HG02852 (cell line): ENCODE measurements around the gene IPO8.
"Not testable (repeated sequence)": the region's sequence is repeated elsewhere in the genome, so short reads cannot be mapped to it uniquely, and the experiment has no call there.

Experiments used
- ATAC-seq: cut with Tn5 transposase; IDR thresholded peaks from one replicate; pipeline ENCODE4 v1.9.1; 2021; ENCODE audit warnings: mild to moderate bottlenecking, moderate library complexity; ENCODE audit not compliant: unreplicated experiment

Gene IPO8

DNA sequence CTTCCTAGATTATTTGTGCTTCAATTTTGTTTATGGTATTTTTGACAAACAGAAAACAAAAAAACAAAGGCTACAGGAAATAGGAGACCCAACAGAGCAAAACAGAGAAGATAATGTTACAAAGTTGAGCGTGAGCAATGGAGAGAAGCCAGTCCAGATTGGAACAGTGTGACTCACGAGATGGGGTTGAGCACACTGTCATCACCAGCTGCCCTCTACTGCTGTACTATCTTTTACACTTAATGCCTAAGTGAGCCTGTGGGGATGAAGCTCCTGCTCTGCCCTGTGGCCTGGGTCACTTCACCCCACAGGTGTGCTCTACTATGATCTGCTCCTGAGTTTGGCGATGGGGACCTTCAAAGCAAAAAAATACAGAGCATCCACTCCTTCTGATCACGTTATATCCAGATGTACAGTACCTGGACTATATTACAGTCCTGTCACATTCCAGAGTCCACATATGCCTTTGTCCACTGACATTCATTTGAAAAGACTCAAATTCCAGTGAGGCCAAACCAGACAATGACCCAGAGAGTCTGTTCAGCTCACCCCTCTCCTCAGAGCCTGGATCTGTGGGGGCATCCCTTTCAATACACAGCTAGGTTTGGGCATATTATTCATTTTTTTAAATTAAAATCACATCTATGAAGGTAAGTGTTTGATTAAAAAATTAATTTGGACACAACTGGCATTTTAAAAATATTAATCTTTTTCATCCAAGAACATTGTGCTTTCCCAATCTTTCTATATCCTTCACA, 4.4 kb downstream of the IPO8 start:
- ATAC-seq = no peak

- no peak for ATAC-seq
Measured at GRCh38 chr12:30687265-30687986, 8.2 kb downstream of the IPO8 start.

DNA sequence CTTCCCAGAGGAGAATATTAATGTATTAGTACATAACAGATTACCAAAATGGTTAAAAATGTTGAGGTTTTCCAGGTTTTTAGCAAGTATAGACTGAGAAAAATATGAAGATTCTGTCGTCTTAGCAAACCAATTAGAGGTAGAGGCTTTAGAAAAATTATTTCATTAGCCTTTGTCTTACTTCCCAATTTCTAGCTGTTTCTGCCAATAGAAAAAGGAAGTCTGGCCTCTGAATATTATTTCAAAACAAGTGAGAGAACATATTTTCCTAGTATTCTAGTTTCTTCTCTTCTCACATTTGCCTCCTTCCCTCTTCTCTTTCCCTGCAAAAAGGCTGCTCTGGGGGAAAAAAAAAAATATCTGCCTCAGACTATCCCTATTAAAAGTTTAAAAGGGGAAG, 16.4 kb downstream of the IPO8 start:
- no peak for ATAC-seq

DNA sequence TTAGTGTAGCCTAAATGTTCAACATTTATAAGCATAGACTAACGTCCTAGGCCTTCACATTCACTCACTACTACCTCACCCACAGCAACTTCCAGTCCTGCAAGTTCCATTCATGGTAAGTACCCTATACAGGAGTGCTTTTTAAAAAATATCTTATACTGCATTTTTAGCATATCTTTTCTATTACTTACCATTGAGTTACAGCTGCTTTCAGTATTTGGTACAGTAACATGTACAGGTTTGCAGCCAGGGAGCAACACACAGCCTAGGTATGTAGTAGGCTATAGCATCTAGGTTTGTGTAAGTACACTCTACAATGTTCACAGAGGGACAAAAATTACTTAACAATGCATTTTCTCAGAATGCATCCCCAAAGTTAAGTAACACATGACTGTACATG, 17.4 kb downstream of the IPO8 start:
- ATAC-seq = no peak

DNA sequence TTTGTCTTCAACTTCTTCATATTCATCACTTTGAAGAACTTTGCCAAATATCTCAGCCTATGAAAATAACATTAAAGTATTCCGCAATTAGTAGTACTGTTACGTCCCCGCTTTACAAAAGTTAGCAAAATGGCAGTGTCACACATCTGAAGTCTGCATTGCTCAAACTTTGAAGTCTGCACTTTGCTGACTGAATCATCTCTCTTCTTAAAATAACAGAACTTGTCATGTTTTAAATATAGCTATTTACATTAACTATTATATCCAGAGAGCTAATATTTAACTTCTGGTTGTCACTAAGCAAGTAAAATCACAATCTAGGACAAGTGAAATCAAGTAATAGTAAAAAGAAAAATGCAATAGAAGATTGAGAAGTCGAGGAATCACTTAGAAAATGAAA, 34.5 kb downstream of the IPO8 start:
- ATAC-seq = no peak

DNA sequence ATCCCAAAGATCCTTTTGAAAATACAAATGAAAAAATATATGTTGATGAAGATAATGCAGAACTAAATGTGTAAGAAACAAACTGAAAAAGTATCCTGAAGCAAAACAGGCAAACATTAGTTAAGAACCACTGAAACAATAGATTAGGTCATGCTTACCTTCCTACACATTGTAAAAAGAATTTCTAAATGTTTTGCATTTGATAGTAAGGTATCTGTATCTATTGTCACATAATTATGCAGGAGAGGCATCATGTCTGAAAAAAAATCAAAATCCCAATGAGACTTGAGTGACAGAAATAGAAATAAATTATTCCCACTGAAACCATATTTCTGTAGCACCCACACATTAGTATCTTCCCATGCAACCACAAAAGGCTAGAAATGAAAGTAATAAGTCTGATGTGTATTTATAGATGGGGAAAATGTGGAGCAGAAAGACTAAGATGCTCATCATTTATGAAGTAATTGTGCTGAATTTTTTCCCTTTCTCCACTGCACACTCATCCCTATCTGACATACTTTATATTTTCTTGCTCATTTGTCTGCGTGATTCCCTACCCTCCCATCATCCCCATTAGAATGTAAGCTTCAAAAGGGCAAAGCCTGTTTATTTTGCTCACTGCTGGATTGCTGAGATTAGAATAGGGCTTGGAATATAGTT, 43.5 kb downstream of the IPO8 start:
- ATAC-seq = no peak

DNA sequence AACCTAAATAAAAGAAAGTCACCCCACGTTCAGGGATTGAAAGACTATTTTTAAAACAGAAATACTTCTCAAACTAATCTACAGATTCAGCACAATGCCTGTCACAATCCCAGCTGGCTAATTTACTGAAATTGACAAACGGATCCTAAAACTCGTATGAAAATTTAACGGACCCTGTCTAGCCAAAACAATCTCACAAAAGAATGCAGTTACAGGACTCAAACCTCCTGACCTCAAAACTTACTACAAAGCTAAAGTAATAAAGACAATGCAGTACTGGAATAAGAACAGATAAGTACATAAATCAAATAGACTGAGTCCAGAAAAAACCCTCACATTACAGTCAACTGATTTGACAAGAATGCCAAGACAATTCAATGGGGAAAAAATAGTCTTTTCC, 48.8 kb downstream of the IPO8 start:
- no peak for ATAC-seq

DNA sequence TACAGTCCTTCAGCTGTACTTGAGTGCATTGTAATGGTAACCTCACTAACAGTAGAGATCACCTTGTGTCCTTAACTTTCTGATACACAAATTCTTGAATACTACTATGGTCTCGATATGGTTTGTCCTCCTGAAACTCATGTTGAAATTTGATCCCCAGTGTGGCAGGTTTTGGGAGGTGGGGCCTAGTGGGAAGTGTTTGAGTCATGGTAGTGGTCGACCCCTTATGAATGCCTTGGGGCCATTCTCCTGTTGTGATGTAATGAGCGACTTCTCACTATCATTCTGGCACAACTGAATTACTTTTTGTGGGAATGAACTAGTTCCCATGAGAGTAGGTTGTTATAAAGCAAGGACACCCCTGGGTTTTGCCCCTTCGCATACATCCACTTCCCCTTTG, 52.3 kb downstream of the IPO8 start:
- ATAC-seq = no peak

- no peak for ATAC-seq
Measured at GRCh38 chr12:30640392-30640791, 55.3 kb downstream of the IPO8 start.

DNA sequence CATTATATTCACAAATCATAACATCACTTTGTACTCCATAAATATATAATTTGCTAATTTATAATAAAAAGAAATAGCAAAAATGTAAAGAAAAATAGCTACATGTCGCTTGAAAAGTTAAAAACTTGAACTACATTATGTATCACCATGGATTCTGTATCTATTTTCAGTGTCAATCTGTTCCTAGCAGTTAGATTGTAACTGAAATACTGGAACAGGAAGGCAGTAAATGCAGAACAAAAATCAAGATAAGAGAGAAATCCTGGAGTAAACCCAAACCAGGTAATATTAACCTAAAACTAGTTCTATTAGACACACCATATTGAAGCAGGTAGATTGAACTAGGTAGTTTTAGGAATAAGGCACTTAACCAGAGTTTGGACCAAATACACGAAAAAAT, 60.3 kb downstream of the IPO8 start:
- no peak for ATAC-seq

DNA sequence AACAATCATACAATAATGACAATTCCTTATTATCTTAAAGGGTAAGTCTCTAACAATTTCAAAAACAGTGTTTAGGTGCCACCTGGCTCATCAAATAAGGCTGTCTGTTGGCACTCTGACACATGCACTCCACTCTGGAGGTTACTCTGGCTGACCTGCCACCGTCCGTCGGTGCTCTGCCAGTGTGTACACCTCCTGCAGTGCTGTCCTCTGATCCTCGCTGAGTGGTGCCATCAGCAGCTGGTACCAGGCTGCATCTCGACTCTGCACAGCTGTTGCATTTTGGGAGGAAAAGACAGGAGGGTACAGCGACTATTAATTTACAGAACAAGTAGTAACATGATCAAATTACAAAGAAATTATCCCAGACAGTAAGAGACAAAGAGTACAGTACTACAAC, 63.9 kb downstream of the IPO8 start:
- ATAC-seq = no peak

DNA sequence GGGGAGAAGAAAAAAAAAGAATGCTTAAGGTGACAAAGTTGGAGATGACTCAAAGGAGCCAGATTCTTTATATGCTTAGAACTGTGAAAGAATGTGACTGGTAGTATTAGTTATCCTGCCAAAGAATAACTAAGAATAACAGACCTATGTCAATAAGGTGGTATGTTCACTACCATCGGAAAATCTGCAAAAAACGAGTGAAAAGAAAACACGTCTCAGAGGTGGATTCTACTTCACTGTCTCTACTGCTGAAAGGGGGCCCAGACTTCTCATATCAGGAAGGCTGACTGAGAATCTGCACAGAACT, 64.7 kb downstream of the IPO8 start:
- ATAC-seq = no peak

DNA sequence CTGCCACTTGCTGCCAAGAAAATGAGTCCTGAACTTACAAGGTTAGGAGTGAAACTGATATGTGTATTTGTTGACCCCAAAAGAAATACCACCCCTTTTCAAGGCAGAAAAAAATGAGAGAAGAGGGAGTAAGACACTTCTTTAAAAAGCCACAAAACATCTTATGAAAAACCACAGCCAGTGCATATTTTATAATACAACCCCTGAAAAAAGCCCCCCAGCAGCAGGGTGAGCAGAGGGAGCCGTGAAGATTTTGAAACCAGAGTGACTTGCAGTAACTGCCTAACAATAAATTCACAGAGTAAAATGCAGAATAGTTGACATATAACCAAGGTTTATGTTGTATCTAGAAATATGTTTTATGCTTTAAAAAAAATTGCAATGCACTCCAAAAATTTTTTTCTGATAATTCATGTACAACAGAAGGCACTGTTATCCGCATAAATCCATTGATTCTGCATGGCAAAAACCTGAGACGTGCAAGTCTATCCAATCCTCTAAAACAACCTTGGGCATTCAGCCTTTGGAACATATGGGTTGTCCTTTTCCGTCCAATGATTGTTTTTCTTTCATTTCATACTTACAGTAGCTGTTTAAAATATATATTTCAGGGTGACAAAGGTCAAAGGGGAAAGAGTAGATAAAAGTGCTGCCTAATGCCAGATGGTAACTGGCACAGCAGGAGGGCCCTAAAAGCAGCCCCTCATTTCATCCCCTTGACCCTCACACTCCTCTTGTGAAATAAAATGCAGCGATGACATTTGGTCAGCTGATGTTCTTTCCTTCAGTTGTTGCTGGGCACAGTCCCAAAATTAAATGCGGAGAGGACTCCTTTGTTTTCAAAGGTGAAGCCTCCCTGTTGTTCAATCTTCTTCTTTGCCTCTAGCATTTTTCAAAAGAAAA, 65.3 kb downstream of the IPO8 start:
- no peak for ATAC-seq

GRCh38 chr12:30626847-30627246, 68.8 kb downstream of the IPO8 start:
- no peak for ATAC-seq

DNA sequence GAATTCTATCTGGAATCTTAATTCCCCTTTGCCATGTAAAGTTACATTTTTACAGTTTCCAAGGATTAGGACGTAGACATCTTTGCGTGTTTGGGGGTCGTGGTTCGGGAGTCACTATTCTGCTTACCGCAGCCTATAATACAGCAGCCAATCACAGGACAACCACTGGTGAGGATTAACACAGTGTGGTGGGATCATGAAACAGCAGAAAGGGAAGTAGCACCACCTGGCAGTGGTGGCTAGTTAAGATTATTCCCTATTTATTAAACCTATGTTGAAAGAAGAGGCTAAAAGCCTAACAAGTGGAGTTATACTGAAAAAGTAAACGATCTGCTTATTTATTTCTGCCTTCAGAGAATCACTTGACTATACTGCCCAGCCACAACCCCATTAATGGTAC, 71.7 kb downstream of the IPO8 start:
- no peak for ATAC-seq

- peak; percentile 97 for ATAC-seq
Measured at GRCh38 chr12:30622509-30622908, 73.2 kb downstream of the IPO8 start.

DNA sequence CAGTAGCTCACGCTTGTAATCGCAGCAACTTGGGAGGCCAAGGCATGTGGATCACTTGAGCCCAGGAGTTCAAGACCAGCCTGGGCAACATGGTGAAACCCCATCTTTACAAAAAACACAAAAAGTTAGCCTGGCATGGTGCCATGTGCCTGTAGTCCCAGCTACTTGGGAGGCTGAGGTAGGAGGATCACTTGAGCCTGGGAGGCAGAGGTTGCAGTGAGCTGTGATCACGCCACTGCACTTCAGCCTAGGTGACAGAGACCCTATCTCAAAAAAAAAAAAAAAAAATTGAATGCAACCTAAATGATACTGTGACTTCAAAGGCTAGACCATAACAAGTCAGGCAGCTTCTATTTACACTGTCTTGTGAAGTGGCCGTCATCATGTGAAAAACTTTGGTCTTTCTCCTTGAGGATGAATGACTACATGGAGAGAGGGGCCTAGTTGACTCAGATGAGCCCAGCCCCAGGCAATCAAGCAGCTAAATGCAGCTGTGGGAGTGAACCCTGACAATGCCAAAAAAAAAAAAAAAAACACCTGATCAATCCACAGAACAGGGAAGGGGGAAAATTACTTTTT, 73.9 kb downstream of the IPO8 start:
- not testable (repeated sequence) for ATAC-seq

GRCh38 chr12:30617346-30618016, 78.2 kb downstream of the IPO8 start:
- no peak for ATAC-seq

GRCh38 chr12:30614031-30614430, 81.6 kb downstream of the IPO8 start:
- no peak for ATAC-seq

DNA sequence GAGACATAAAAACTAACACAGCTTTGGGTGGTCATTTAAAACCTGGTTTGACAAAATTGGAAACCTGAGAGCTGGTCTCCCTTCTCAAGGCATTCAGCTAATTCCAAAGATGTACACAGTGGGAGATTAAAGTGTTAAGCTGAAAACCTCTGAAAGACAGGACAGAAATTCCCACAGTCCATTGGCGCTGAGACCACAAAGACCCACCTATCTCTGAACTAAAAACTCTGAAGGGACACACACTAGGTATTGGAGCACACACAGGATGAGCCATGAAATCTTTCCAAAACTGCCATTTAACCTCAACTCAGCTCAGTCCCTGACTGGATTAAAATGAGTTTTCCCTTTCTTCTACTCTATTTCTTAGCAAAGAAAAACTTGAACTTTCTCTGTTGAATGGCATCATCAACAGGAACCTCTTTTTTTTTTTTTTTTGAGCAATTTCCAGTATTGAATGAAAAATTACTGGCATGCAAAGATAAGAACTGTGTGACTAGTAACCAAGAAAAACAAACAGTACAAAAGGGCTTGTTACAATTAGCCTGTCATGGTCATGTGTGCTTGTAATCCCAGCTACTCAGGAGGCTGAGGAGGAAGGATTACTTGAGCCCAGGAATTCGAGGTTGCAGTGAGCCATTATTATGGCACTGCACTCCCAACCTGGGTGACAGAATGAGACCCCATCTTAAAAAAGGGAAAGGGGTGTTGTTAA, 82.4 kb downstream of the IPO8 start:
- no peak for ATAC-seq
